ENCODE results near the gene SNX25.

GRCh38 chr4:185217408-185217975, 8.1 kb downstream of the SNX25 start:
- TF ChIP-seq EZH2 (IDR thresholded peaks at IDR 0.05; ENCODE audit: insufficient read depth, low read length): no peak
- no peak for TF ChIP-seq CTCF (IDR thresholded peaks at IDR 0.05; ENCODE audit: insufficient read depth, low read depth, low read length)
